SK-N-SH (cell line): ENCODE data around the gene FYTTD1. TPM values are rescaled to one million over a fixed set of nuclear protein-coding genes. Genes with fewer than 3 reads are reported as not detected.

Experiments
- CTCF ChIA-PET: fragments of 300-600, 350-600 bp; formaldehyde crosslinking; extraction: SDS; loops from one replicate; lab custom pipeline; 2021; lab: Yijun Ruan, JAX
- POLR2A ChIA-PET: fragments of 350-600 bp; sonication (Branson Sonifier 250); formaldehyde crosslinking; extraction: SDS; loops from one replicate; lab custom pipeline; 2020; ENCODE audit warnings: antibody characterized with exemption, inconsistent platforms; lab: Yijun Ruan, JAX
- DNase-seq: peaks from one replicate; pipeline ENCODE4 v3.0.0; 2012
- H2AFZ ChIP-seq: fragments of 200-600 bp; sonication (generic); 2 replicates; pipeline ENCODE4 v1.8.1; 2016; ENCODE audit warnings: antibody characterized with exemption, mild to moderate bottlenecking, low read depth
- H3F3A ChIP-seq: fragments of 200-600 bp; sonication (generic); replicated peaks from 2 replicates; pipeline ENCODE3; 2016; ENCODE audit warnings: antibody characterized with exemption, mild to moderate bottlenecking; ENCODE audit not compliant: insufficient read depth
- H3K27ac ChIP-seq, 2 experiments: fragments of 200-500 bp in 1 of 2; fragments of 200-600 bp in 1 of 2; sonication (Bioruptor generic) in 1 of 2; sonication (generic), shearing (Covaris generic) in 1 of 2; 2 replicates each; pipeline versions ENCODE4 v1.5.1 to v1.6.1; 2014 to 2016; ENCODE audit warnings: low read depth in 2 of 2, inconsistent platforms in 1 of 2, low read length in 1 of 2, mild to moderate bottlenecking in 1 of 2, mixed read lengths in 1 of 2
- H3K27me3 ChIP-seq: fragments of 200-600 bp; sonication (generic), shearing (Covaris generic); 2 replicates; pipeline ENCODE4 v1.6.1; 2016; ENCODE audit warnings: mixed run types; ENCODE audit not compliant: insufficient read depth
- H3K36me3 ChIP-seq, 2 experiments: fragments of 200-500 bp in 1 of 2; fragments of 200-600 bp in 1 of 2; sonication (Bioruptor generic) in 1 of 2; sonication (generic) in 1 of 2; replicated peaks in 1 of 2; 2 replicates each; pipeline versions ENCODE3 to v1.5.1; 2014 to 2016; ENCODE audit warnings: low read length in 1 of 2, mild to moderate bottlenecking in 1 of 2; ENCODE audit not compliant: insufficient read depth in 2 of 2, control insufficient read depth in 1 of 2
- H3K4me1 ChIP-seq, 2 experiments: fragments of 200-500 bp in 1 of 2; fragments of 200-600 bp in 1 of 2; sonication (Bioruptor generic) in 1 of 2; sonication (generic), shearing (Covaris generic) in 1 of 2; 2 replicates each; pipeline versions ENCODE4 v1.5.1 to v1.6.1; 2014 to 2016; ENCODE audit warnings: low read depth in 1 of 2, low read length in 1 of 2, mixed run types in 1 of 2; ENCODE audit not compliant: insufficient read depth in 2 of 2, control insufficient read depth in 1 of 2
- H3K4me2 ChIP-seq: fragments of 200-600 bp; sonication (generic), shearing (Covaris generic); 2 replicates; pipeline ENCODE4 v1.6.1; 2017; ENCODE audit warnings: mixed run types
- H3K4me3 ChIP-seq, 2 experiments: fragments of 200-500 bp in 1 of 2; fragments of 200-600 bp in 1 of 2; sonication (Bioruptor generic) in 1 of 2; sonication (generic), shearing (Covaris generic) in 1 of 2; 2 replicates each; pipeline versions ENCODE4 v1.5.1 to v1.8.1; 2014 to 2016; ENCODE audit warnings: low read depth in 2 of 2, inconsistent platforms in 1 of 2, low read length in 1 of 2, mild to moderate bottlenecking in 1 of 2, mixed read lengths in 1 of 2, moderate library complexity in 1 of 2
- H3K79me2 ChIP-seq: fragments of 200-600 bp; sonication (generic); 2 replicates; pipeline ENCODE4 v1.8.1; 2017; ENCODE audit warnings: mild to moderate bottlenecking; ENCODE audit not compliant: insufficient read depth
- H3K9ac ChIP-seq: fragments of 200-600 bp; sonication (generic); 2 replicates; pipeline ENCODE4 v1.6.1; 2017; ENCODE audit warnings: mixed run types
- H3K9me2 ChIP-seq: fragments of 200-600 bp; sonication (generic); 2 replicates; pipeline ENCODE4 v1.6.1; 2017; ENCODE audit warnings: mixed run types
- H3K9me3 ChIP-seq: fragments of 200-600 bp; sonication (generic); 2 replicates; pipeline ENCODE4 v1.6.1; 2017; ENCODE audit warnings: mixed run types, mild to moderate bottlenecking, moderate library complexity
- H4K20me1 ChIP-seq: fragments of 200-600 bp; sonication (generic); 2 replicates; pipeline ENCODE4 v1.6.1; 2017; ENCODE audit warnings: mild to moderate bottlenecking, mixed run types; ENCODE audit not compliant: insufficient read depth
- ELF1 ChIP-seq: IDR thresholded peaks from 2 replicates; pipeline ENCODE4 v1.4.0; 2012
- EP300 ChIP-seq, 2 experiments: IDR thresholded peaks; 2 replicates each; pipeline versions ENCODE4 v1.4.0 to v1.6.1; 2012; ENCODE audit warnings: borderline replicate concordance in 1 of 2, low read depth in 1 of 2, low read length in 1 of 2
- FOSL2 ChIP-seq: IDR thresholded peaks from 2 replicates; pipeline ENCODE4 v1.4.0; 2012; ENCODE audit warnings: low read depth, mild to moderate bottlenecking, moderate library complexity, borderline replicate concordance
- FOXM1 ChIP-seq: IDR thresholded peaks from 2 replicates; pipeline ENCODE4 v1.4.0; 2012; ENCODE audit warnings: low read depth, mild to moderate bottlenecking
- GATA2 ChIP-seq: sonication (generic); formaldehyde crosslinking; IDR thresholded peaks from 2 replicates; pipeline ENCODE4 v1.5.0; 2020; ENCODE audit warnings: mild to moderate bottlenecking, missing genetic modification reagents
- JUND ChIP-seq: IDR thresholded peaks from 2 replicates; pipeline ENCODE4 v1.4.0; 2012
- MEF2A ChIP-seq: IDR thresholded peaks from 2 replicates; pipeline ENCODE4 v1.4.0; 2012; ENCODE audit warnings: low read depth, borderline replicate concordance
- MXI1 ChIP-seq: IDR thresholded peaks from 2 replicates; pipeline ENCODE4 v1.6.1; 2012; ENCODE audit warnings: mild to moderate bottlenecking, low read depth, low read length, improper control_type of control experiment
- RAD21 ChIP-seq: IDR thresholded peaks from 2 replicates; pipeline ENCODE4 v1.6.1; 2012; ENCODE audit warnings: mild to moderate bottlenecking, low read length
- RFX5 ChIP-seq: IDR thresholded peaks from 2 replicates; pipeline ENCODE4 v1.6.1; 2012; ENCODE audit warnings: mild to moderate bottlenecking, improper control_type of control experiment, low read length
- RXRA ChIP-seq: IDR thresholded peaks from 2 replicates; pipeline ENCODE4 v1.4.0; 2012; ENCODE audit warnings: low read depth, mild to moderate bottlenecking, borderline replicate concordance
- SIN3A ChIP-seq: IDR thresholded peaks from 2 replicates; pipeline ENCODE4 v1.6.1; 2012; ENCODE audit warnings: low read depth, mild to moderate bottlenecking, low read length, moderate library complexity, borderline replicate concordance
- SMC3 ChIP-seq: IDR thresholded peaks from 2 replicates; pipeline ENCODE4 v1.6.1; 2012; ENCODE audit warnings: low read depth, low read length, improper control_type of control experiment
- TAF1 ChIP-seq: IDR thresholded peaks from 2 replicates; pipeline ENCODE4 v1.6.1; 2012; ENCODE audit warnings: low read depth, mild to moderate bottlenecking, low read length, moderate library complexity, borderline replicate concordance
- TCF12 ChIP-seq: IDR thresholded peaks from 2 replicates; pipeline ENCODE4 v1.4.0; 2012
- TEAD4 ChIP-seq: IDR thresholded peaks from 2 replicates; pipeline ENCODE4 v1.4.0; 2012; ENCODE audit warnings: mild to moderate bottlenecking, borderline replicate concordance; ENCODE audit not compliant: insufficient read depth
- YY1 ChIP-seq: IDR thresholded peaks from 2 replicates; pipeline ENCODE4 v1.4.0; 2012; ENCODE audit warnings: low read depth, mild to moderate bottlenecking
- WGBS: methylation state at CpG from one replicate; pipeline ENCODE4 v1.1.6; 2017; ENCODE audit warnings: low lambda C conversion rate; 5-methylcytosine and 5-hydroxymethylcytosine counted together
- polyA plus RNA-seq, 3 experiments: library from polyadenylated mRNA; depleted of rRNA; stranded (reverse); fragments of >200 nt; gene quantifications; 2 replicates each; pipeline ENCODE4 v1.2.3, GENCODE V29; 2012
- TF ChIP-seq, protein P1 (sequence below): fragments of 150-350 bp; IDR thresholded peaks from 2 replicates; pipeline ENCODE4 v1.6.1; 2017; ENCODE audit warnings: antibody characterized with exemption, low read length, low read depth, borderline replicate concordance
- TF ChIP-seq, protein P2 (sequence below): IDR thresholded peaks from 2 replicates; pipeline ENCODE4; 2012
- TF ChIP-seq, protein P3 (sequence below): IDR thresholded peaks from 2 replicates; pipeline ENCODE4 v1.4.0; 2012; ENCODE audit warnings: low read depth
- TF ChIP-seq, protein P4 (sequence below): fragments of 150-350 bp; IDR thresholded peaks from 2 replicates; pipeline ENCODE4 v1.6.1; 2016; ENCODE audit warnings: mild to moderate bottlenecking, low read depth, low read length
- TF ChIP-seq, protein P5 (sequence below): IDR thresholded peaks from 2 replicates; pipeline ENCODE4 v1.4.0; 2012; ENCODE audit warnings: low read depth, borderline replicate concordance

Gene FYTTD1
- polyA plus RNA-seq, 1 of the 3 experiments (the other 2 are of a cell fraction) = 14.7 TPM

DNA sequence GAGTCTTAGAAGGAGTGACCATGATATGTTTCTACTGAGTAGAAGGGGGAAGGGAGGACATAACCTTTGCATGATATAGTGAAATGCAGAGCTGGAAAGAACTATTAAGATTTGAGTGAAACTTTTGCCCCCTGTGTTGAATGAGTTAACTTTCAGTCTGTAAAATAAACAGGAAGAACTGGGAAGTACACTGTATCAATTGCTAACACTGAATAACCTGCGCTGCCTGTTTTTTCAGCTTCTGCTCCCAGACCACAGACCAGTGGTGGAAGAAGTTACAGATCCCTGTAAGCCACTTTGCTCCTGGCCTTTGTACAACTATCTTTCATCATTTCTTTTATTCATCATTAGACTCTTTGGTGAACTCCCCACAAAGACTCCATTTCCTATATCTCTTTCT lies 37.7 kb downstream of the FYTTD1 start:
- Histone ChIP-seq H3K27ac (no peak overlapping the region), H3K79me2 (peaks cover 13% of the 10 kb centered on the region), H3K9me2 (no peaks in the 10 kb centered on the region), H3K4me3 (no peak overlapping the region), H3K9me3 (no peaks in the 10 kb centered on the region), H4K20me1 (no peaks in the 10 kb centered on the region), H2AFZ (no peak overlapping the region), H3K4me2 (no peak overlapping the region), H3F3A (peaks cover 29% of the 10 kb centered on the region), H3K36me3 (peaks cover 20% of the 10 kb centered on the region in 2 experiments), H3K27me3 (no peaks in the 10 kb centered on the region), H3K4me1 (no peaks in the 10 kb centered on the region; a peak in 1 of 4 replicates), H3K9ac (no peak overlapping the region)
- DNase-seq = no peak
- 100% methylated on average over 1 of the region's 1 CpG for WGBS
- ChIA-PET CTCF (interaction anchor here (0.6 kb wide), 1 partner anchor 14 kb away, joined by 3 read pairs; no protein-coding TSS in a partner anchor), POLR2A (no interaction called here)
- TF ChIP-seq SIN3A (no peak), EP300 (IDR thresholded peaks at IDR 0.05; ENCODE audit: borderline replicate concordance in 1 of 2, low read depth in 1 of 2, low read length in 1 of 2) (no peak), GATA2 (CRISPR knock-in tag) (no peak), TEAD4 (no peak), FOSL2 (no peak), RAD21 (no peak), YY1 (no peak), MEF2A (no peak), TAF1 (no peak), RXRA (no peak), JUND (no peak), SMC3 (no peak), FOXM1 (no peak), RFX5 (no peak)
- TF ChIP-seq, protein P1, sequence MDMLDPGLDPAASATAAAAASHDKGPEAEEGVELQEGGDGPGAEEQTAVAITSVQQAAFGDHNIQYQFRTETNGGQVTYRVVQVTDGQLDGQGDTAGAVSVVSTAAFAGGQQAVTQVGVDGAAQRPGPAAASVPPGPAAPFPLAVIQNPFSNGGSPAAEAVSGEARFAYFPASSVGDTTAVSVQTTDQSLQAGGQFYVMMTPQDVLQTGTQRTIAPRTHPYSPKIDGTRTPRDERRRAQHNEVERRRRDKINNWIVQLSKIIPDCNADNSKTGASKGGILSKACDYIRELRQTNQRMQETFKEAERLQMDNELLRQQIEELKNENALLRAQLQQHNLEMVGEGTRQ = no peak
- TF ChIP-seq, protein P2, sequence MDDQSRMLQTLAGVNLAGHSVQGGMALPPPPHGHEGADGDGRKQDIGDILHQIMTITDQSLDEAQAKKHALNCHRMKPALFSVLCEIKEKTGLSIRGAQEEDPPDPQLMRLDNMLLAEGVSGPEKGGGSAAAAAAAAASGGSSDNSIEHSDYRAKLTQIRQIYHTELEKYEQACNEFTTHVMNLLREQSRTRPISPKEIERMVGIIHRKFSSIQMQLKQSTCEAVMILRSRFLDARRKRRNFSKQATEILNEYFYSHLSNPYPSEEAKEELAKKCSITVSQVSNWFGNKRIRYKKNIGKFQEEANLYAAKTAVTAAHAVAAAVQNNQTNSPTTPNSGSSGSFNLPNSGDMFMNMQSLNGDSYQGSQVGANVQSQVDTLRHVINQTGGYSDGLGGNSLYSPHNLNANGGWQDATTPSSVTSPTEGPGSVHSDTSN = no peak
- TF ChIP-seq, protein P3, sequence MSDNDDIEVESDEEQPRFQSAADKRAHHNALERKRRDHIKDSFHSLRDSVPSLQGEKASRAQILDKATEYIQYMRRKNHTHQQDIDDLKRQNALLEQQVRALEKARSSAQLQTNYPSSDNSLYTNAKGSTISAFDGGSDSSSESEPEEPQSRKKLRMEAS = no peak

DNA sequence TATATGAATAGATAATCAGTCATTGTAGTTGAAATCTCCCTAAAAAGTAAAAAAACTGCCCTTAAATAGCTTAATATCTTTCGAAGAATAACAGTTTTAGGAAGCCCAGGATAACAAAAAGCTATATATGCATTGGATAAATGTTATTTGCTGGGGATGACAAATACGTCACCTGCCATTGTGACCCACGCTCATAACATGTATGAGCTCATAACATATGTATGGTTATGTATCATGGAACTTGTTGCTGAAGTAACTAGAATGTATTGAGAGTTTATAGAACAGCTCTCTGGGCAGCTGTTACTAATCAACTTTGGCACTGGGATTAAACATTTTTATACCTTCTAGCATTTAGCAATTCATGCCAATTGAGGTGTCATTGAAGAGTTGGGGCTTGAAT lies 39.6 kb downstream of the FYTTD1 start:
- H3K4me2 ChIP-seq = no peak overlapping the region
- ChIA-PET POLR2A (interaction anchor here (1.1 kb wide), 1 partner anchor 19 kb away, joined by 3 read pairs; no protein-coding TSS in a partner anchor), CTCF (interaction anchor here (1.0 to 2.0 kb wide), 3 partner anchors 9 to 222 kb away, joined by 3 to 4 read pairs (median 3); no protein-coding TSS in a partner anchor)
- H3K4me3 ChIP-seq = no peak overlapping the region
- H3K27me3 ChIP-seq = no peaks in the 10 kb centered on the region
- H3K36me3 ChIP-seq = peaks cover 5 to 7% of the 10 kb centered on the region in 2 experiments
- peaks cover 31% of the 10 kb centered on the region for H3K79me2 ChIP-seq
- peaks cover 3 to 7% of the 10 kb centered on the region in 2 experiments; a peak in 2 of 4 replicates for H3K4me1 ChIP-seq
- peaks cover 24% of the 10 kb centered on the region for H3F3A ChIP-seq
- DNase-seq = no peak
- no peak overlapping the region for H3K9ac ChIP-seq
- H3K9me2 ChIP-seq = no peaks in the 10 kb centered on the region
- H3K27ac ChIP-seq = no peak overlapping the region
- WGBS = 97% methylated on average over 3 of the region's 3 CpGs
- H2AFZ ChIP-seq = no peak overlapping the region
- no peaks in the 10 kb centered on the region for H3K9me3 ChIP-seq
- H4K20me1 ChIP-seq = peaks cover 17% of the 10 kb centered on the region
- TF ChIP-seq ELF1 (no peak), TAF1 (no peak), FOXM1 (no peak), RXRA (no peak), MXI1 (no peak), SIN3A (no peak), TCF12 (no peak), FOSL2 (no peak)
- TF ChIP-seq, protein P3 = no peak
- TF ChIP-seq, protein P4, sequence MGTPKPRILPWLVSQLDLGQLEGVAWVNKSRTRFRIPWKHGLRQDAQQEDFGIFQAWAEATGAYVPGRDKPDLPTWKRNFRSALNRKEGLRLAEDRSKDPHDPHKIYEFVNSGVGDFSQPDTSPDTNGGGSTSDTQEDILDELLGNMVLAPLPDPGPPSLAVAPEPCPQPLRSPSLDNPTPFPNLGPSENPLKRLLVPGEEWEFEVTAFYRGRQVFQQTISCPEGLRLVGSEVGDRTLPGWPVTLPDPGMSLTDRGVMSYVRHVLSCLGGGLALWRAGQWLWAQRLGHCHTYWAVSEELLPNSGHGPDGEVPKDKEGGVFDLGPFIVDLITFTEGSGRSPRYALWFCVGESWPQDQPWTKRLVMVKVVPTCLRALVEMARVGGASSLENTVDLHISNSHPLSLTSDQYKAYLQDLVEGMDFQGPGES = no peak
- TF ChIP-seq, protein P5, sequence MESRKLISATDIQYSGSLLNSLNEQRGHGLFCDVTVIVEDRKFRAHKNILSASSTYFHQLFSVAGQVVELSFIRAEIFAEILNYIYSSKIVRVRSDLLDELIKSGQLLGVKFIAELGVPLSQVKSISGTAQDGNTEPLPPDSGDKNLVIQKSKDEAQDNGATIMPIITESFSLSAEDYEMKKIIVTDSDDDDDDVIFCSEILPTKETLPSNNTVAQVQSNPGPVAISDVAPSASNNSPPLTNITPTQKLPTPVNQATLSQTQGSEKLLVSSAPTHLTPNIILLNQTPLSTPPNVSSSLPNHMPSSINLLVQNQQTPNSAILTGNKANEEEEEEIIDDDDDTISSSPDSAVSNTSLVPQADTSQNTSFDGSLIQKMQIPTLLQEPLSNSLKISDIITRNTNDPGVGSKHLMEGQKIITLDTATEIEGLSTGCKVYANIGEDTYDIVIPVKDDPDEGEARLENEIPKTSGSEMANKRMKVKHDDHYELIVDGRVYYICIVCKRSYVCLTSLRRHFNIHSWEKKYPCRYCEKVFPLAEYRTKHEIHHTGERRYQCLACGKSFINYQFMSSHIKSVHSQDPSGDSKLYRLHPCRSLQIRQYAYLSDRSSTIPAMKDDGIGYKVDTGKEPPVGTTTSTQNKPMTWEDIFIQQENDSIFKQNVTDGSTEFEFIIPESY = no peak
